ENCODE data around the gene CCDC183. TPM values are rescaled to one million over a fixed set of nuclear protein-coding genes. Genes with fewer than 3 reads are reported as not detected.
A peak's percentile ranks its signal among the peaks of the same experiment; 100 is the strongest.

CCDC183 gene
- total RNA-seq, 5 donors from 2014 or later (not counting 1 experiment from before 2014, with no cell fraction given): 1.9 to 2.9 (median 2.3) TPM

DNA sequence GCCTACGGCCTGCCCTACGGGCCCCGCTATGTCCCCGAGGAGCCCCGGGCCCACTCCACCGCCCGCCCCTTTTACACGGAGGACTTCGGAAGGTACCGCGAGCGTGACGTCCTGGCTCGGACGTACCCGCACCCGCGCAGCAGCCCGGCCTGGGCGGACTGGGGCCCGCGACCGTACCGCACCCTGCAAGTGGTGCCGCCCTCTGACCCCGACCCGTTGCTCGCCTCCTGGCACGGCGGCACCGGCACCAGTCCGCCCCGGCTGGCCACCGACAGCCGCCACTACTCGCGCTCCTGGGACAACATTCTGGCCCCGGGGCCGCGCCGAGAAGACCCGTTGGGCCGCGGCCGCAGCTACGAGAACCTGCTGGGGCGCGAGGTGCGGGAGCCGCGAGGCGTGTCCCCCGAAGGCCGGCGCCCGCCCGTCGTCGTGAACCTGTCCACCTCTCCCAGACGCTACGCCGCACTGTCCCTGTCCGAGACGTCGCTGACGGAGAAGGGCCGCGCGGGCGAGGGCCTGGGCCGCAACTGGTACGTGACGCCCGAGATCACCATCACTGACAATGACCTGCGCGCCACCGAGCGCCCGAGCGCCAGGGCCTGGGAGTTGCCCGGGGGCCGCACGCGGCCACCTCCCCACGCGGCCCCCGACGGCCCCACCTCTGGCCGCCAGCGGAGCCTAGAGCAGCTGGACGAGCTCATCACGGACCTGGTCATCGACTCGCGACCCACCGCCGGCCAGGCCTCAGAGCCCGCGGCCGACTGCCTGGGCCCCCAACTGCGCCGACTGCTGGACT is 49.5 kb downstream of the CCDC183 start:
- H3K9me3 ChIP-seq: no peaks in the 10 kb centered on the region

DNA sequence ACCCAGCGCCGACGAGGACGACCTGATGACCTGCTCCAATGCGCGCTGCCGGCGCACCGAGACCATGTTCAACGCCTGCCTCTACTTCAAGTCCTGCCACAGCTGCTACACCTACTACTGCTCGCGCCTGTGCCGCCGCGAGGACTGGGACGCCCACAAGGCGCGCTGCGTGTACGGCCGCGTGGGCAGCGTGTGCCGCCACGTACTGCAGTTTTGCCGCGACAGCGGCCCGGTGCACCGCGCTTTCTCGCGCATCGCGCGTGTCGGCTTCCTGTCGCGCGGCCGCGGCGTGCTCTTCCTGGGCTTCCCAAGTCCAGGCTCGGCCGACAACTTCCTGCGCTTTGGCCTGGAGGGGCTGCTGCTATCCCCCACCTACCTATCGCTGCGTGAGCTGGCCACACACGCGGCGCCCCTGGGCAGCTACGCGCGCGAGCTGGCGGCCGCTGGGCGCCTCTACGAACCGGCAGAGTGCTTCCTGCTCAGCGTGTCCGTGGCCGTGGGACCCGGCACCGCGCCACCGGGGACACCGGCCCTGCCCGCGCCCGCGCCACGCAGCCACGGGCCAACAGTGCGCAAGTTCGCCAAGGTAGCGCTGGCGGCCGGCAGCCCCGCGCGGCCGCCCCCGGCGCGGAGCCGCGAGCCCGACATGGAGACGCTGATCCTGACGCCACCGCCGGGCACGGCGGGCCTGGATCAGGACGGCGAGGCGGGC is 50.4 kb downstream of the CCDC183 start:
- Histone ChIP-seq H3K4me3 (ENCODE audit: control insufficient read depth in 1 of 2, extremely low read depth in 1 of 2, low read length in 1 of 2) (peak overlapping the region in 1 of 2 donors; percentile 1), H3K27ac (ENCODE audit: low read length) (no peak overlapping the region), H3K27me3 (replicated peaks in 1 of 2; ENCODE audit: control insufficient read depth in 2 of 2, extremely low read depth in 1 of 2, insufficient read depth in 2 of 2, low read length in 1 of 2) (peaks cover 0 to 44% of the 10 kb centered on the region in 2 experiments), H3K4me1 (ENCODE audit: control insufficient read depth in 1 of 2, extremely low read depth in 1 of 2, insufficient read depth in 2 of 2, low read length in 2 of 2) (peaks cover 16 to 77% of the 10 kb centered on the region in 2 experiments), H3K36me3 (ENCODE audit: control insufficient read depth in 2 of 2, extremely low read depth in 1 of 2, insufficient read depth in 1 of 2, low read length in 1 of 2) (no peaks in the 10 kb centered on the region), H3K9me3 (no peaks in the 10 kb centered on the region)
- no peaks in the 10 kb centered on the region for H3K36me3 Mint-ChIP-seq
- no peak for ATAC-seq (replicated peaks in 1 of 4)
- POLR2A ChIA-PET: no interaction called here
- no peaks in the 10 kb centered on the region for H3K9me3 Mint-ChIP-seq
- WGBS (ENCODE audit: insufficient coverage): 12% methylated on average over 98 of the region's 98 CpGs
- DNase-seq: peak in 1 of 35 experiments; percentile 34
- H3K27ac Mint-ChIP-seq: no peak overlapping the region
- CTCF ChIA-PET: interaction anchor here in 1 of 2 donors (0.6 kb wide), 1 partner anchor 40 kb away, joined by 5 read pairs; the partner anchor contains the start of gene TRAF2
- H3K4me3 Mint-ChIP-seq: peak overlapping the region in 2 of 3 donors; percentile 51 to 88
- peaks cover 6 to 24% of the 10 kb centered on the region in 2 donors for H3K27me3 Mint-ChIP-seq
- H3K4me1 Mint-ChIP-seq: peaks cover 7 to 33% (median 26%) of the 10 kb centered on the region in 3 donors

More for the DNA sequence above, 49.5 kb downstream of the CCDC183 start:
- Mint-ChIP-seq H3K4me3 (peak overlapping the region in 1 of 3 donors; percentile 88), H3K27ac (no peak overlapping the region), H3K36me3 (no peaks in the 10 kb centered on the region), H3K4me1 (peaks cover 7 to 36% (median 26%) of the 10 kb centered on the region in 3 donors), H3K9me3 (no peaks in the 10 kb centered on the region), H3K27me3 (peaks cover 6 to 24% of the 10 kb centered on the region in 2 donors)
- DNase-seq (no peak), ATAC-seq (replicated peaks in 1 of 4) (no peak)
- no peak overlapping the region for H3K4me3 ChIP-seq (ENCODE audit: control insufficient read depth in 1 of 2, extremely low read depth in 1 of 2, low read length in 1 of 2)
- H3K36me3 ChIP-seq (ENCODE audit: control insufficient read depth in 2 of 2, extremely low read depth in 1 of 2, insufficient read depth in 1 of 2, low read length in 1 of 2): peaks cover 0 to 2% of the 10 kb centered on the region in 2 donors
- ChIA-PET POLR2A (no interaction called here), CTCF (no interaction called here)
- H3K27me3 ChIP-seq (replicated peaks in 1 of 2; ENCODE audit: control insufficient read depth in 2 of 2, extremely low read depth in 1 of 2, insufficient read depth in 2 of 2, low read length in 1 of 2): peaks cover 0 to 44% of the 10 kb centered on the region in 2 experiments
- peaks cover 16 to 77% of the 10 kb centered on the region in 2 experiments for H3K4me1 ChIP-seq (ENCODE audit: control insufficient read depth in 1 of 2, extremely low read depth in 1 of 2, insufficient read depth in 2 of 2, low read length in 2 of 2)
- H3K27ac ChIP-seq (ENCODE audit: low read length): no peak overlapping the region
- 43% methylated on average over 102 of the region's 102 CpGs for WGBS (ENCODE audit: insufficient coverage)

DNA sequence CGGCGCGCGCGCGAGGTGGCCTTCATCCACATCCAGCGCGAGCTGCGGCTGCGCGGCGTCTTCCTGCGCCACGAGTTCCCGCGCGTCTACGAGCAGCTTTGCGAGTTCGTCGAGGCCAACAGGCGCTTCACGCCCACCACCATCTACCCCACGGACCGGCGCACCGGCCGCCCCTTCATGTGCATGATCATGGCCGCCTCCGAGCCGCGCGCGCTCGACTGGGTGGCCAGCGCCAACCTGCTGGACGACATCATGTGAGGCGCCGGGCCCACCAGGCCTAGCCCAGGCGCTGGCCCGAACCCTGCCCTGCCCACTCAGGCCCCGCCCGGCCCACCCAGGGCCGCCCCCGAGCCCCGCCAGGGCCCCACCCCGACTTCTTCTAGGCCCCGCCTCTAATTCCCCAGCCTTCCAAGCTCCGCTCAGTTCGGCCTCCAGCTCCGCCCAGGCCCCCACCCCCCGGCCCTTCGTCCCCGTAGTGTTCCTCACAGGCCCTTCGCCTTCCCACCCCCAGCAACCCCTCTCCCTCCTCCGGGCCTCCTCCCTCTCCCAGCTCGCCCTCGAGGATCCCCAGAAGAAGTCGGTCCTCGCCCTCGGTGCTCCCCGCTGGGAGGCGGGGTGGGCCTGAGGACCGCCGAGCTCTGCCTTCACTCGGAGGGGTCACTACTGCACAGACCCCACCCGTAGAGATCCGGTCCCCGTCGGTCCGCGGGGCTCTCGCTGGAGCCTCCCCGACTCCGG is 51.1 kb downstream of the CCDC183 start:
- peak overlapping the region in 1 of 2 donors; percentile 61 for H3K27ac Mint-ChIP-seq
- ChIA-PET CTCF (interaction anchor here in 1 of 2 donors (0.6 kb wide), 1 partner anchor 39 kb away, joined by 5 read pairs; the partner anchor contains the start of gene TRAF2), POLR2A (no interaction called here)
- WGBS (ENCODE audit: insufficient coverage): 13% methylated on average over 59 of the region's 75 CpGs
- peaks cover 6 to 24% of the 10 kb centered on the region in 2 donors for H3K27me3 Mint-ChIP-seq
- H3K4me1 Mint-ChIP-seq: peaks cover 7 to 31% (median 23%) of the 10 kb centered on the region in 3 donors
- peaks cover 16 to 70% of the 10 kb centered on the region in 2 experiments for H3K4me1 ChIP-seq (ENCODE audit: control insufficient read depth in 1 of 2, extremely low read depth in 1 of 2, insufficient read depth in 2 of 2, low read length in 2 of 2)
- peak overlapping the region; percentile 73 to 88 (median 86) for H3K4me3 Mint-ChIP-seq
- peak in 2 of 35 experiments; percentile 20 to 38 for DNase-seq
- no peaks in the 10 kb centered on the region for H3K36me3 Mint-ChIP-seq
- H3K4me3 ChIP-seq (ENCODE audit: control insufficient read depth in 1 of 2, extremely low read depth in 1 of 2, low read length in 1 of 2): peak overlapping the region; percentile 77 to 92
- H3K27me3 ChIP-seq (replicated peaks in 1 of 2; ENCODE audit: control insufficient read depth in 2 of 2, extremely low read depth in 1 of 2, insufficient read depth in 2 of 2, low read length in 1 of 2): peaks cover 0 to 42% of the 10 kb centered on the region in 2 experiments
- no peak overlapping the region for H3K27ac ChIP-seq (ENCODE audit: low read length)
- H3K36me3 ChIP-seq (ENCODE audit: control insufficient read depth in 2 of 2, extremely low read depth in 1 of 2, insufficient read depth in 1 of 2, low read length in 1 of 2): peaks cover 0 to 2% of the 10 kb centered on the region in 2 donors
- no peaks in the 10 kb centered on the region for H3K9me3 Mint-ChIP-seq
- ATAC-seq (replicated peaks in 1 of 4): no peak
- H3K9me3 ChIP-seq: no peaks in the 10 kb centered on the region

GRCh38 chr9:136847826-136848392 is 51.8 kb downstream of the CCDC183 start:
- Mint-ChIP-seq H3K27ac (peak overlapping the region; percentile 22 to 71), H3K4me3 (peak overlapping the region; percentile 73 to 88 (median 86)), H3K36me3 (no peaks in the 10 kb centered on the region), H3K9me3 (no peaks in the 10 kb centered on the region), H3K4me1 (peaks cover 7 to 28% (median 21%) of the 10 kb centered on the region in 3 donors), H3K27me3 (peaks cover 6 to 24% of the 10 kb centered on the region in 2 donors)
- no peak for ATAC-seq (replicated peaks in 1 of 4)
- POLR2A ChIA-PET: no interaction called here
- H3K27ac ChIP-seq (ENCODE audit: low read length): no peak overlapping the region
- peak in 33 of 35 experiments; percentile 28 to 79 (median 62) for DNase-seq
- CTCF ChIA-PET: interaction anchor here in 1 of 2 donors (0.6 to 0.7 kb wide), 2 partner anchors 31 to 120 kb away, joined by 3 to 8 read pairs; no protein-coding TSS in a partner anchor
- 3% methylated on average over 42 of the region's 48 CpGs for WGBS (ENCODE audit: insufficient coverage)
- peak overlapping the region; percentile 77 to 92 for H3K4me3 ChIP-seq (ENCODE audit: control insufficient read depth in 1 of 2, extremely low read depth in 1 of 2, low read length in 1 of 2)
- H3K4me1 ChIP-seq (ENCODE audit: control insufficient read depth in 1 of 2, extremely low read depth in 1 of 2, insufficient read depth in 2 of 2, low read length in 2 of 2): peaks cover 16 to 64% of the 10 kb centered on the region in 2 experiments
- H3K27me3 ChIP-seq (replicated peaks in 1 of 2; ENCODE audit: control insufficient read depth in 2 of 2, extremely low read depth in 1 of 2, insufficient read depth in 2 of 2, low read length in 1 of 2): peaks cover 0 to 38% of the 10 kb centered on the region in 2 experiments
- no peaks in the 10 kb centered on the region for H3K9me3 ChIP-seq
- H3K36me3 ChIP-seq (ENCODE audit: control insufficient read depth in 2 of 2, extremely low read depth in 1 of 2, insufficient read depth in 1 of 2, low read length in 1 of 2): peaks cover 0 to 2% of the 10 kb centered on the region in 2 donors

DNA sequence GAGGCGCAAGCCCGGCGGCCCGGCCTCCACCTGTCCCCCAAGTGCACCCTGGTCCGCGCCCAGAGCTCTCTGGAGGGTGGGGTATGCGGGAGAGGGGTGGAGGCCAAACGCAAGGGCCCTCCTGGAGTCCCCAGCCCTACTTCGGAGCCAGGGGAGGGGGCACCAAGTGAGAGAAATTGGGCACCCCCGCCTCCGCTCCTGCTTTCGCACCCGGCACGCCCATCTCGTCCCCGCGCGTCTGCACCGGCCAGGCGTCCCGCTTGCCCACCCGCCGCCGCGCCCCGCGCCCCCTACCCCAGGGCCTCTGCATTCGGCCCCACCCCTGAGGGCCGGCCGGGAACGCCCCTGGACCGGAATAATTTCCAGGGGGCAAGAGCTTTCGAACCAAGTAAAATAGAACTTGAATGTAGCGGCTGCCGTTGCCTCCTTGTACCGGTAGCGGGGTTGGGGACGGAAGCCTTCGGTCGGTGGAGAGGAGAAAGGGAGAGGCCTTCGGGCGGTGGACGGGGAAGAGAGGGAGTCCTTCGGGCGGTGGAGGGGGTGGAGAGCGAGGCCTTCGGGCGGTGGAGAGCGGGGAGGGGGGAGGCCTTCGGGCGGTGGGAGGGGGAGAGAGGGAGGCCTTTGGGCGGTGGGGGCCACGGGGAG is 52.4 kb downstream of the CCDC183 start:
- H3K27me3 ChIP-seq (replicated peaks in 1 of 2; ENCODE audit: control insufficient read depth in 2 of 2, extremely low read depth in 1 of 2, insufficient read depth in 2 of 2, low read length in 1 of 2): peaks cover 0 to 32% of the 10 kb centered on the region in 2 experiments
- ChIA-PET POLR2A (interaction anchor here in 1 of 2 donors (0.6 kb wide), 1 partner anchor 309 kb away, joined by 8 read pairs; no protein-coding TSS in a partner anchor), CTCF (interaction anchor here in 1 of 2 donors (0.6 to 0.7 kb wide), 3 partner anchors 32 to 144 kb away, joined by 3 to 8 read pairs (median 4); partner anchors contain the start of gene PAXX)
- H3K36me3 Mint-ChIP-seq: no peaks in the 10 kb centered on the region
- H3K27me3 Mint-ChIP-seq: peaks cover 6 to 22% of the 10 kb centered on the region in 2 donors
- peaks cover 0 to 2% of the 10 kb centered on the region in 2 donors for H3K36me3 ChIP-seq (ENCODE audit: control insufficient read depth in 2 of 2, extremely low read depth in 1 of 2, insufficient read depth in 1 of 2, low read length in 1 of 2)
- no peaks in the 10 kb centered on the region for H3K9me3 ChIP-seq
- peaks cover 7 to 26% (median 19%) of the 10 kb centered on the region in 3 donors for H3K4me1 Mint-ChIP-seq
- H3K4me1 ChIP-seq (ENCODE audit: control insufficient read depth in 1 of 2, extremely low read depth in 1 of 2, insufficient read depth in 2 of 2, low read length in 2 of 2): peaks cover 12 to 58% of the 10 kb centered on the region in 2 experiments
- no peak overlapping the region for H3K27ac Mint-ChIP-seq
- ATAC-seq (replicated peaks in 1 of 4) (peak in 3 of 4 experiments; percentile 0 to 3 (median 1)), DNase-seq (peak in 4 of 35 experiments; percentile 27 to 52 (median 32))
- H3K27ac ChIP-seq (ENCODE audit: low read length): no peak overlapping the region
- 3% methylated on average over 43 of the region's 53 CpGs for WGBS (ENCODE audit: insufficient coverage)
- no peaks in the 10 kb centered on the region for H3K9me3 Mint-ChIP-seq
- H3K4me3 ChIP-seq (ENCODE audit: control insufficient read depth in 1 of 2, extremely low read depth in 1 of 2, low read length in 1 of 2): peak overlapping the region; percentile 77 to 92
- peak overlapping the region; percentile 88 to 92 (median 90) for H3K4me3 Mint-ChIP-seq

Measured in T-cell (primary cell).